HG03196 (cell line): ENCODE results near the gene PRAMEF12.
"Not testable (repeated sequence)": the region's sequence is repeated elsewhere in the genome, so short reads cannot be mapped to it uniquely, and the experiment has no call there.

Experiments
- ATAC-seq: cut with Tn5 transposase; IDR thresholded peaks from one replicate; pipeline ENCODE4 v1.9.1; 2021; ENCODE audit not compliant: unreplicated experiment

The PRAMEF12 gene

DNA sequence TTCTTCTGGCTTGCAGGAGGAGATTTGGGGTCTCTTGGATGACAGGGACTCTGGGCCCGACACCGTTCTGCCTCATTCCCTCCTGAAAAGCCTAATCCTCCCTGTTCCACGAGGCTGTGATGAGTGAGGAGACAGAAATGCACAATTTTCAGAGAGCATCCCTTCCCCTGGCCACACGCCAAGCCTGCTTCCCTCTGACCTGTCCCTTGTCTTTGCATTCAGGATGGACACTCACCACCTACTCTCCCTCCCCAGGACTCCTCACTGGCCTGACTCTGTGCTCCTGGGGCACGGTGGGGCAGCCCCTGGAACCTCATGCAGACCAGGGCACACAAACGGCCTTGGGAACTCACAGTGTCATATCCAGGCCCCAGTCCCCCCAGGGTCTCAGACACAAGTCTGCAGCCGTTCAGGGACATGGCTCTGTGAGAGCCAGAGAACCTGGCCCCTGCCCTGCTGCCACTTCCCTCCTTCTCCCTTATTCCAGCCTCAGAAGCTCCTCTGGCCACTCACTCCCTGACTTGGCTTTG, 3.5 kb upstream of the PRAMEF12 start:
- no peak for ATAC-seq

DNA sequence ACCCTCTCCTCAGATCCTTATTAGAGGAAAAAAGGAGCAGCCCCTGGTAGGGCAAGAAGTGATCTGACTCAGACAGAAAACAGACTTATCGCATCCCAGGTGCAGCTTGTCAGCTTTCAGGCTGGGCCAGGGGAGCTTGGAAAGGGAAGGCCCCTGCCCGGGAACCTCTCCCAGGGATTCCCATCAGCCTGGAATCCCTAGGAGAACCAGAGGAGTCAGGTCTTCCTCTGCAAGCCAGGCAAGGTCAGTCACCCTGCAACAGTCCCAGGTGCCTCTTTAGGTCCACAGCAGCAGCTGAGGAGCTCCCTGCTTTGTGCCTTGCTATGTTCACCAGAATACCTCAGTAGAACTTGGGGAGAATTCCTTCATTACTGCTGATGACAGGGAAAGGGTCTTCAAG, 2.9 kb upstream of the PRAMEF12 start:
- ATAC-seq, result no peak

DNA sequence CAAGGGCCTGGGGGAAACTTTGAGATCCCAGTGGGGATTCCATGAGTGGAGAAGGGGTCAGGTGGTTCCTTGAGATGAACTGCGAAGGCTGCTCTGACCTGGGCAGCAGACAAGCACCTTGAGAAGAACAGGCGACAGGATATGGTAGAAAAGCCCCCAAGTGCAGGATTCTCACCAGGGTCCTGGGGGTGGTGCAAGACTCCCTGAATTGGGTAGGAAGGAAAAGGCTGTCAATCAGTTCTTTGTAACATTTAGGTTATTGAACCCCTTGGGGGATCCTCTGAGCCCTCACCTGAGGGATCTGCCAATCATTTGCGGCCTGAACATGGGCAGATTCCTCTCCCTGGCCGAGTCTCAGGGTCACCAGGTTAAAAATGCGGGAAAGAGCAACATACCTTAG, 2.4 kb upstream of the PRAMEF12 start:
- no peak for ATAC-seq

DNA sequence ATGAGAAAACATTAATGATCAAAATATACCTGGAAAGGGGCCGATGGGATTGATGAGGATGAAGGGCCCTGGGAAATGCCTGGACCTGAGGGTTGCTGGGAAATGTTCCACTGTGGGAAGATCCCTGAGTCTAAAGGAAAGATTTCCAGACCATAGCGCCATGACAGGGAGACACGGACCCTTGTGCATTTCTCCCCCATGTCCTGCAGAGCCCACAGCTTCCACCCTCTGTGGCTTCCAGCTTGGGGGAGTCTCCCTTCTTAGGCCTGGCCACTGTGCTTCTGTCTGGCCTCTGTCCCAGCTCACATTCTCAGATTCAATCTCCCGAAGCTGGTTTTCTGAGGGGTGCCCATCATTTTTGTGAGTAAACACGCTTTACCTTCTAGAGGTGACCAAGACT, 1.0 kb upstream of the PRAMEF12 start:
- ATAC-seq, result no peak

DNA sequence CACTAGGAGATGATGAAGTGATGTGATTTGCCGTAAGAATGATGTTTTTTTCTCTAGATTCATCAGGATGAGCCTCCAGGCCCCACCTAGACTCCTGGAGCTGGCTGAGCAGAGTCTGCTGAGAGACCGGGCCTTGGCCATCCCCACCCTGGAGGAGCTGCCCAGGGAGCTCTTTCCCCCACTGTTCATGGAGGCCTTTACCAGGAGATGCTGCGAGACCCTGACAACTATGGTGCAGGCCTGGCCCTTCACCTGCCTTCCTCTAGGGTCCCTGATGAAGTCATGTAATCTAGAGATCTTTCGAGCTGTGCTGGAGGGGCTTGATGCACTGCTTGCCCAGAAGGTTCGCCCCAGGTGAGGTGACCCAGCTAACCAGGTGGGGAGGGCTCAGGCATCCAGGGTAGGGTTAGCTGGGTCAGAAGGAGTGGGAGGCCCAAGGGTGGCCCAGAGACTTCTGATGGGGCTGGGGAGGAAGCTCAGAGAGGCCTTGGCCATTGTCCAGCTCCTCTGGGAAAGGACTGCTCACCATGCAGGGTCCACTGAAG, 1.3 kb downstream of the PRAMEF12 start:
- ATAC-seq, result no peak

DNA sequence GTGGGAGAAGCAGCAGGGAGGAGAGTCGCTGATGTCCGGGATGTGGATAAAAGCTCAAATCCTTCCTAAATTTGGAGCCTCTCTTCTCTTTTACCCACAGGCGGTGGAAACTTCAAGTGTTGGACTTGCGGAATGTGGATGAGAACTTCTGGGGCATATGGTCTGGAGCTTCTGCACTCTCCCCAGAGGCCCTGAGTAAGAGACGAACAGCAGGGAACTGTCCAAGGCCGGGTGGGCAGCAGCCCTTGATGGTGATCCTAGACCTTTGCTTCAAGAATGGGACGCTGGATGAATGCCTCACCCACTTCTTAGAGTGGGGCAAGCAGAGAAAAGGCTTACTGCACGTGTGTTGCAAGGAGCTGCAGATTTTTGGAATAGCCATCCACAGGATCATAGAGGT, 1.9 kb downstream of the PRAMEF12 start:
- ATAC-seq, result no peak

DNA sequence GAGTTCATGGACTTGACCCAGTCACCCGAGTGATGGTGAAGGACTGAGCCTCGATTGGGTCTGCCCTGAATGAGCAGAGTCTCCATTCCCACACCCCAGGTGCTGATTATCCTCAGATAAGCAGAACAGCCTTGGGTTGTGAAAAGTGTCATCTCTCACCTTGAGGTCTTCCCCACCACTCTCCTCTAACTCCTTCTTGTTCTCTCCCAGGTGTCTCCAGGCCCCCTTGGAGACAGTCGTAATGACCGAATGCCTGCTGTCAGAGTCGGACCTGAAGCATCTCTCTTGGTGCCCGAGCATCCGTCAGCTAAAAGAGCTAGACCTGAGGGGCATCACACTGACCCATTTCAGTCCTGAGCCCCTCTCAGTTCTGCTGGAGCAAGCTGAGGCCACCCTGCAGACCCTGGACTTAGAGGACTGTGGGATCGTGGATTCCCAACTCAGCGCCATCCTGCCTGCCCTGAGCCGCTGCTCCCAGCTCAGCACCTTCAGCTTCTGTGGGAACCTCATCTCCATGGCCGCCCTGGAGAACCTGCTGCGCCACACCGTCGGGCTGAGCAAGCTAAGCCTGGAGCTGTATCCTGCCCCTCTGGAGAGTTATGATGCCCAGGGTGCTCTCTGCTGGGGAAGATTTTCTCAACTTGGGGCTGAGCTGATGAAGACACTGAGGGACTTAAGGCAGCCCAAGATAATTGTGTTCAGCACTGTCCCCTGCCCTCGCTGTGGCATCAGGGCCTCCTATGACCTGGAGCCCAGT, 3.4 kb downstream of the PRAMEF12 start:
- no peak for ATAC-seq

DNA sequence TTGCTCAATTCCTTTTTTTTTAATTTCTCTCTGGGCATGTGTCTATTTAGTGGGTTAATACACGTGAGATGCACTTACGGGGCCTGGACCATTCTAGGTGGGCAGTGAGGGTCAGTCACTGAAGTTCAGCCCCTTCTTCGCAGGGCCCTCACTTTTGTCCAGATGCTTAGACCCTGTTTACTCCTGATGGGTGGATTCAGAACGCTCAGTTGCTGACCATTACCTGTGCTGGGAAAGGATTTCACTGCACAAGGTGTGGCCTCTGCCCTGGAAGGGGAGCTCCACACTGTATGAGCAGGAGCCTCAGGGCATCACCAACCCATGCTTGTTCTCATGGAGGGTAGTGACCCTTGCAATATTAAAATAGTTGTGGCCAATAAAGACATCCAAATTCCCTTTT, 4.5 kb downstream of the PRAMEF12 start:
- ATAC-seq, result no peak

DNA sequence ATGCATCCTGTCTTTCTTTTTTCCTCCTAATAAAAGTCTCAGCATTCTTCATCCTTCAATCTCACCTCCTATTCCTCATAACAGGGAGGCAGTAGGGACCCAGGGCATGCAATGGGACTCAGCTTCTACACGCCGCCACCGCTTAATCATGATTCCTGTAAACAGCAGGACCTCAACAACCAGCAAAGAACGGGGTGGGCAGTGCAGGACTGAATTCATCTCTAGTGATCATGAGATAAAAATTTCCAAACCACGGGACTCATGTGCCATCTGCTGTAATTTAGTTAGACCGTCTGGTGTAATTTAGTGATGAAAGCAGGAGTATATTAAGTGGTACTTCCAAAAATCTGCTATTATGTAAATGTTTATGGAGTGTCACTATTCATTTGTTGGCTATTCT, 5.4 kb downstream of the PRAMEF12 start:
- no peak for ATAC-seq

DNA sequence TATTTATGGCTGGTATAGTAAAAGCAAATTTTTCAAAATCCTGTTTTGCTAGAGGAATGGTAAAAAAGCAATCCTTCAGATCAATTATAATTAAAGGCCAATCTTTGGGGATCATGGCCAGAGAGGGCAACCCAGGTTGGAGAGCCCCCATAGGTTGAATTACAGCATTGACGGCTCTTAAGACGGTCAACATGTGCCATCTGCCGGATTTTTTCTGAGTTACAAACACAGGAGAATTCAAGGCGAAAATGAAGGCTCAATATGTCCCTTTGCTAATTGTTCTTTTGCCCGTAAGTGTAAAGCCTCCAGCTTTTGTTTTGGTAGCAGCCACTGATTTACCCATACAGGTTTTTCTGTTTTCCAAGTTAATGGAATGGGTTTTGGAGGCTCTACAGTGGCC, 8.0 kb downstream of the PRAMEF12 start:
- not testable (repeated sequence) for ATAC-seq

DNA sequence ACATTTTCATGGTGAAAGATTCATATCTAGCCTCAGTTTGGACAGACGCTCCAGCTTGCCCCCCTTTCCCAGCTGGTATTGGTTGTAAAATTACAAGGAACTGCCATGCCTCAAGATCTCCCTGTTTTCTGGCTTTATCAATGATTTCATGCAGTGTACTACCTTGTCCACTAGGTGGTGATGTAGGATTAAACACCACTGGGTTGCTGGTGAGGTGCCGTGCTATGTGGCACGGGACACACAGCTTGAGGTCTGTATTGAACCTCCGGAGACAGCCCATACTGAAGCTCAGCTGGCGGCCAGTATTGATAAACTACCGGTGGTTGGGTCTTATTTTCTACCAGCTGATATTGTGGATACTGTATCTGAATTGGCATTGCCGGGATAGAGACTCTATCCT, 10.2 kb downstream of the PRAMEF12 start:
- not testable (repeated sequence) for ATAC-seq

DNA sequence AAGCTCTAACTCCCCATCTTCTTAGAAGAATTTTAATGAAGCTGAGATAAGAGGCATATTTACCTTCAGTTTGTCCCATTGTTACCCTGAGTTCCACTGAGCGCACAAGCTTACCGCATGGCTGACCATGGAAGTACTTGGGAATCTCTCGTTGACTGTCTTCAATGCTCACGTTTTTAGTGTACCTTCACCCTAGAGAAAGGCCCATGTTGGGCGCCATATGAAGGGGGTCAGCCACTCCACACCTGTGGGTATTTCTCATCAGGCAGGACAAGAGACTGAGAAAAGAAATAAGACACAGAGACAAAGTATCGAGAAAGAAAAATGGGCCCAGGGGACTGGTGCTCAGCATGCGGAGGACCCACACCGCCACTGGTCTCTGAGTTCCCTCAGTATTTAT, 11.2 kb downstream of the PRAMEF12 start:
- ATAC-seq, result not testable (repeated sequence)

DNA sequence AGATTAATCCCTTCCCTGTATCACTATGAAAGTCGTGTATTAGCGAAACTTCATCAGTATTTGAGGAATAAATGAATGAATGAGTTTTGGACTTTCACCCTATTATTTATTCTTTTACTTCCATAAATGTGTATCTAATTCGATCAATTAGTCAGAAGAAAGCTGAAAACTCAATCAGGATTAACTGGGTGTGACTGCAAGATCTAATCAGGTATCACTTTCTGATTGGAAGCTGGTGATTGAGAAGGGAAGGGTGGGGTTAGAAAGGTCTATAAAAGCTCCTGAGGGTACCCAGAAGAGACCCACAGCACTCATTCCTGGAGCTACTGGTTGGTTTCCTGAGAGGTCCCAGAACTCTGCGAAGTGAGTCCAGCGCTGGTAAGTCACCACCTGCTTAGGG, 17.6 kb downstream of the PRAMEF12 start, which contains the start of gene PRAMEF1:
Gene PRAMEF1 (plus strand): TSS at position 301 of the 400 bp plus-strand sequence. CDS start 1,831 bp downstream, outside the sequence.
- ATAC-seq, result not testable (repeated sequence)

DNA sequence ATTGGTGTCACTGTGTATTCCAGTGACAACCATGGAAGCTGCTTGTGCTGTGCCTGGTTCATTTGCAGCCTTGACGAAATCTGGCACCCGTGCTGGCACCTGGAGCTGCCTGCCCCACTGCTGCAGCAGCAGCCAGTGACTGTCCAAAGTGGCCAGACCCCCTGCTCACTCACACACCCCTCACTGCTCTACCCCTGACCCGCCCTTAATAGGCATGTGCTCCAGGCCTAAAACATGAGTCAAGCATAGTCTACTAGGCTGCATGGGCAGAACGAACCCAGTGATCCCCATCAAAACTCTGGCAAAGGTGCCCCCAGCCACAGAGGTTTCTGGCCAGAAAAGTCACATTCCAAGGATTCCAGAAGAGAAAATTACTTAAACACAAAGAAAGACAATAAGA, 25.4 kb downstream of the PRAMEF12 start:
- ATAC-seq, result no peak

DNA sequence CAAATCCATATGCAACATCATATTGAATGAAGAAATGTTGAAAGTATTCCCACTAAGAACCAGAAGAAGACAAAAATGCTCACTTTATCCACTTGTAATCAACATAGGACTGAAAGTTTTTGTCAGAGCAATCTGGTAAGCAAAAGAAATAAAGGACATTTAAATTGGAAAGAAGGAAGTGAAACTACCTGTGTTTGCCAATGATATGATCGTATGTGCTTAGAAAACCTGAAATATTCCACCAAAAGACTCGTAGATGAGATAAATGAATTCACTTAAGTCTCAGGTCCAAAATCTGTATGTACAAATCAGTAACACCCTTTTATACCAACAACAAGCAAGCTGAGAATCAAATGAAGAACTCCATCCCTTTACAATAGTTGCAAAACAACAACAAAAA, 26.2 kb downstream of the PRAMEF12 start:
- ATAC-seq, result no peak

DNA sequence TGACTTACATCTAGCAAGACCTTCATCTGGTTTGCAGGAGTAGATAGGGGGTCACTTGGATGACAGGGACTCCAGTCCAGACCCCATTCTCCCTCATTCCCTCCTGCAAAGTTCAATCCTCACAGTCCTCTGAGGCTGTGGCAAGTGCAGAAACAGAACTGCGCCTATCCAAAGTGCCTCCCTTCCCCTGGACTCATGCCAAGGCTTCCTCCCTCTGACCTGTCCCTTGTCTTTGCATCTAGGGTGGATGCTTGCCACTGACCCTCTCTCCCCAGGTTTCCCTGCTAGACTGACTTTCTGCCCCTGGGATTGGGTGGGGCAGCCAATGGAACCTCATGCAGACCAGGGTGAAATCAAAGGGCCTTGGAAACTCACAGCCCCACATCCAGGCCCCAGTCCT, 36.4 kb downstream of the PRAMEF12 start:
- ATAC-seq, result no peak

DNA sequence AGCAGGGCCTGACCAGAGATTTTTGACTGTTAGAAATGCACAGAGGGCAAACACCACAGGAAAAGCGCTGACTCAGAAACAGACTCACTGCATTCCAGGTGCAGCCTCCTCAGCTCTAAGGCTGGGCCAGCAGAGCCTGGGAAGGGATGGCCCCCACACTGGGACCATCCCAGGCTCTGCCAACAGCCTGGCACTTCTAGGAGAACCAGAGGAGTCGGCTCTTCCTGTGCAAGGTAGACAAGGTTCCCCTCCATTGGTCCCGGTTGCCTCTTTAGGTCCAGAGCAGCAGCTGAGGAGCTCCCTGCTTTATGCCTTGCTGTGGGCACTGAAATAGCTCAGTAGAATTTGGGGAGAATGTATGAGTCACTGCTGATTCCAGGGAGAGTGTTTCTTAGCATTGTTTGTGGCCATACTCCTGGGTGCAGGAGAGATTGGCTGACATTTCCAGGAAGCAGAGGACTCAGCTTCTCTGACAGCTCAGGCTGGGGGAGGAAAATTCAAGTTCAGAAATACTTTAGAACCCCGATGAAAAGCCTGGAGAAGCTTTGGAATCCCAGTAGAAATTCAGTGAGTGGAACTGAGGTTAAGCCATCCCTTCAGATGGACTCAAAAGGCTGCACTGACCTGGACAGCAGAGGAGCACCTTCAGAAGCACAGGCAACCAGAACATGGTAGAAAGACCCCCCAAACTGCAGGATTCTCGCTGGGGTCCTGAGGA, 37.3 kb downstream of the PRAMEF12 start:
- no peak for ATAC-seq

DNA sequence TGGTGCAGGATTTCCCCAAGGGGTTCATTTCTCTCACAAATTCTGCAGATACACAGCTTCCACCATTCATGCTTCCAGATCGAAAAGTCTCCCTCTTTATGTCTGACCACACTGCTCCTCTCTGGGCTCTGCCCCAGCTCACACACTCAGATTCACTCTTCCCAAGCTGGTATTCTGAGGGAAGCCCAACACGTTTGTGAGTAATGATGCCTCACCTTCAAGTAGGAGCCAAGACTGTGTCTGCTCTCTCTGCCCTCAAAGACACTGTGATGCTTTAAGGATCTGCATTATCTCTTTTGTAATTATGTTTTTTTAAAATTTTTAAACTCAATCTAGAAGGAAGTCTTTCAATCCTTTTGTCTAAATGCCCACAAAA, 37.9 kb downstream of the PRAMEF12 start:
- ATAC-seq, result no peak

DNA sequence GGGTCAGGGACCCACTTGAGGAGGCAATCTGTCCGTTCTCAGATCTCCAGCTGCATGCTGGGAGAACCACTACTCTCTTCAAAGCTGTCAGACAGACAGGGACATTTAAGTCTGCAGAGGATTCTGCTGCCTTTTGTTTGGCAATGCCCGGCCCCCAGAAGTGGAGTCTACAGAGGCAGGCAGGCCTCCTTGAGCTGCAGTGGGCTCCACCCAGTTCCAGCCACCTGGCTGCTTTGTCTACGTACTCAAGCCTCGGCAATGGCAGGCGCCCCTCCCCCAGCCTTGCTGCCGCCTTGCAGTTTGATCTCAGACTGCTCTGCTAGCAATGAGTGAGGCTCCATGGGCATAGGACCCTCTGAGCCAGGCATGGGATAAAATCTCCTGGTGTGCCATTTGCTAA, 45.5 kb downstream of the PRAMEF12 start:
- not testable (repeated sequence) for ATAC-seq
